Measurements from ENCODE around the gene CCDC154.

DNA sequence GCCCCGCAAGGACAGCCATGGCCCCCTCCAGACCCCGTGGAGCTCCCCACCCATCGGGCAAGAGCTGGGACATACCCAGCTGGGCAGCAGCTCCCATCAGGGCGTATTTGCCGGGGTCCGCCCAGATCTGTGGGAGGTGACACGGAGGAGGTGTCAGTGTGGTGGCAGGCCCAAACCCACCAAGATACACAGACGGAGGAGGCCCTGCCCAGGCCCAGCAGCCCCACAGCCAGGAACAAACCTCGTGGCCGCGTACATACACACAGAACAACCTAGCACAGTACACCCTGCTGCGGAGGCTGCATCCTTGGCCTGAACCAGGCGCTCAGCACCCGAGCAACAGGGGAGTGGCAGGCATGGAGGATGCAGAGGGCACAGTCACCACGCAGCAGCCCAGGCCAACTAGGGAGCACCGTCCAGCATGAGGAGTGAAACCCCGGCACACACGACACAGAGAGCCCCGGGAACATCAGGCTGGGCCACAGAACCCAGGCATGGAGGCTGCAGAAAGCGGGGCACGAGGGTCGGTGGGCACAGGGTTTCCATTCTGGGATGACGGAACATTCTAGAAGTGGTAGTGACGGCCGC is 4.9 kb upstream of the CCDC154 start:
- TF ChIP-seq, protein P1, sequence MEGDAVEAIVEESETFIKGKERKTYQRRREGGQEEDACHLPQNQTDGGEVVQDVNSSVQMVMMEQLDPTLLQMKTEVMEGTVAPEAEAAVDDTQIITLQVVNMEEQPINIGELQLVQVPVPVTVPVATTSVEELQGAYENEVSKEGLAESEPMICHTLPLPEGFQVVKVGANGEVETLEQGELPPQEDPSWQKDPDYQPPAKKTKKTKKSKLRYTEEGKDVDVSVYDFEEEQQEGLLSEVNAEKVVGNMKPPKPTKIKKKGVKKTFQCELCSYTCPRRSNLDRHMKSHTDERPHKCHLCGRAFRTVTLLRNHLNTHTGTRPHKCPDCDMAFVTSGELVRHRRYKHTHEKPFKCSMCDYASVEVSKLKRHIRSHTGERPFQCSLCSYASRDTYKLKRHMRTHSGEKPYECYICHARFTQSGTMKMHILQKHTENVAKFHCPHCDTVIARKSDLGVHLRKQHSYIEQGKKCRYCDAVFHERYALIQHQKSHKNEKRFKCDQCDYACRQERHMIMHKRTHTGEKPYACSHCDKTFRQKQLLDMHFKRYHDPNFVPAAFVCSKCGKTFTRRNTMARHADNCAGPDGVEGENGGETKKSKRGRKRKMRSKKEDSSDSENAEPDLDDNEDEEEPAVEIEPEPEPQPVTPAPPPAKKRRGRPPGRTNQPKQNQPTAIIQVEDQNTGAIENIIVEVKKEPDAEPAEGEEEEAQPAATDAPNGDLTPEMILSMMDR (IDR thresholded peaks at IDR 0.05) = no peak
- no peak for TF ChIP-seq POLR2A (IDR thresholded peaks at IDR 0.05; ENCODE audit: low read depth)
- no peak for TF ChIP-seq EP300 (IDR thresholded peaks at IDR 0.05)

Data from esophagus muscularis mucosa (tissue), 4 donors.